ENCODE measurements around the gene PPP1R12C.
"Not testable (repeated sequence)": the region's sequence is repeated elsewhere in the genome, so short reads cannot be mapped to it uniquely, and the experiment has no call there.

Gene PPP1R12C

DNA sequence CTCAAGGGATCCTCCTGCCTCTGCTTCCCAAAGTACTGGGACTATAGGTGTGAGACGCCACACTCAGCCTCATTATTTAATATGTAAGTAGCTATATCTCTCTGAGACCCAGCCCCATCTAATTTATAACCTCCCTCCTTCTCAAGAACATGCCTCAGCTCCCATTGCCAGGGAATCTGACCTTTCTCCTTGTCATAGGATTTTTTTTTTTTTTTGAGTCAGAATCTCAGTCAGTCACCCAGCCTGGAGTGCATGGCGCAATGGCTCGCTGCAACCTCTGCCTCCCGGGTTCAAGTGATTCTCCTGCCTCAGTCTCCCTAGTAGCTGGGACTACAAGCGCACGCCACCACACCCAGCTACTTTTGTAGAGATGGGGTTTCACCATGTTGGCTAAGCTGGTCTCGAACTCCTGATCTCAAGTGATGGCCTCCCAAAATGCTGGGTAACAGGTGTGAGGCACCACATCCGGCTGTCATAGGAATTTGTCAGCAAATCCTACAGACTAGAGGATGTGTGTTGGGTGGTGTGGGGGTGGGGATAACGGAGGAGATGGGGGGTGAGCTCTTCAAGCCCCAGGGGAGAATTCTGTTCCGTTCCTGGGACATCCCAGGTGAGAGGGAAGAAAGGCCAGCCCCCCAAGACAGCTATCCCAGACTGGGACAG lies 46.8 kb downstream of the PPP1R12C start:
- FAIRE-seq = no peak

DNA sequence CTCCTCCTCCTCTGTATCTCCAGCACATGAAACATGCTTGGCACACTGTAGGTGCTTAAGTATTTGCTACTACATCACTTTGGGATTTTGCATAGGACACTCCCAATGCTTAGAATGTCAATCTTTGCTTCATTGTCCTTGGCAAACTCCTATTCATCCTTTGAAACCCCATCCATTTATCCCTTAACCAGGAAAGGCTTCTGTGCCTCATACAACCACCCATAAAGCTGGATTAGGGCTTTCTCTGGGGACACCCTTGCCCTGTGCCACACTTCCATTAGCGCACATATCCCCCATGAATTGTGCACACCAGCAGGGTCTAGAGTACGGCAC lies 47.6 kb downstream of the PPP1R12C start:
- no peak for FAIRE-seq

DNA sequence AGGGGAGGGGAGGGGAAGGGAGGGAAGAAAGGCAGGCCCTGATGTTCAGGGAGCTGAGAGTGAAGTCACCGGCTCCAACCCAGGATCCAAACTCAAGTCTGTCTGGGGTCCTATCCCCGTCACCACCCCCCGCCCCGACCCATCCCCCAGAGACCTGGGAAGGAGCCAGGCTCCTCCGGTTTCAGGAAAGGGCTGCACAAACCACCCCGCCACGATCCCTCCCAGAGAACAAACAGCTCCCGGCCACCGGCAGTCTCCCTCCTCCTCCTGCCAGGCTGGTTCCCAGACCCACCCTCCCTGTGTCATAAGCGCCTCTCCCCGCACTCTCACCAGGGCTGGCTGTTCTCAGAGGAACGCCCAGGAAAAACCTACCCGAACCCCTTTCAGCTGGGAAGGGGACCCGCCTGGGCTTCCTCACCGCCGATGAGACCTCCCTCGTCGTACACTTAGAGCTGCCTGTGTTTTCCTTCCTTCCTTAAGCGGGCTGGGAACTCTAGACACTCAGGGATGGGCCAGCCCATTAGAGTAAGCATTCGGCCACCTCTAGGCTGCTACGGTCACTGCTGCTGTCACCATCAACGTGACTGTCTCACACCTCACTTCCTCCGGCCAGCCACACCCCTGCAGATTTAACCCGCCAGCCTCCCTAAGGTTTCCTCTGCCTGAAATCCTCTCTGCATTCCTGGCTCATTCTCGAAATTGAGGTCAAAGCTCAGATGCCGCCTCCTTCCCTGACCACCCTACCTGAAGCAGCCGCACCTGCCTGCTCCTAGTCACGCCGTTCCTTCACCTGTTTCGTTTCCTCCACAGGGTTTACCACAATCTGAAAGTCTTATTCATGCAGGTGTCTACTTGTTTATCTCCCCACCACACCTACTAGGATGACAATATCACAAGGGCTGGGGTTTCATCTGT lies 48.2 kb downstream of the PPP1R12C start:
- no peak for FAIRE-seq

DNA sequence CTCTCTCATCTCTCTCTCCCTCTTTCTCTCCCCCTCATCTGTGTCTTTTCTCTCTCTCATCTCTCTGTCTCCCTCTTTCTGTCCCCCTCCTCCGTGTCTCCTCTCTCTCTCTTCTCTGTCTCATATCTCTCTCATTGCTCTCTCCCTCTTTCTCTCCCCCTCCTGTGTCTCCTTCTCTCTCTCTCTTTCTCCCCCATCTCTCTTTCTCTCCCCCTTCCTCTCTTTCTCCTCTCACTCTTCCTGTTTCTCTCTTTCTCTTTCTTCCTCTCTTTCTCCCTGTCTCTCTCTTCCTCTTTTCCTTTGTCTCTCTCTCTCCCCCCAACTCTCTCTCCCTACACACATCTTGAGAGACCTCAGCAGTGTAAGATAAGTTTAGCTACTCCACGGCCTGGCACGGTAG lies 49.6 kb downstream of the PPP1R12C start:
- FAIRE-seq = no peak

DNA sequence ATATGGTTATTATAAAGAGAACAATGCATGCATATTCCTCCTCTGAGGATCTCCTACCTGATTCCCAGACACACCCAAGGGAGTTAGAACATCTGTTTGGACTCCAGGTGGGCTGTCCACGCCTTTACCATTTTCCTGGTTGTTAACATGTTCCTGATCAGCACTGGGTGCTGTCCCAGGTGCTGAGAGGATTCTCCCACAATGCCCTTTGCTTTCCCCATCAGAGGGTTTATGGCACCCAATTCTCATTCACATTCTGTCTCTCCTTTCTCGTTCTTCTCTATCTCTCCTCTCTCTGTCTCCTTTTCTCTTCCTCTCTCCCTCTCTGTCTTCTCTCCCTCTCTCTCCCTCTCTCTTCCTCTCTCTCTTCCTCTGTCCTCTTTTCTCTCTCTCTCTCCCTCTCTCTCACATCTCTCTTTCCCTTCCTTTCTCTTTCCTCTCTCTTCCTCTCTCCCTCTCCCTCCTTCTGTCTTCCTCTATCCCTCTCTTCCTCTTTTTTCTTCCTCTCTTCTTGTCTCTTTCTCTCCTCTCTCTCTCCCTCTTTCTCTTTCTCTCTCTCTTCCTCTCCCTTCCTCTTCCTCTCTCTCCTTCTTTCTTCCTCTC lies 51.2 kb downstream of the PPP1R12C start:
- no peak for FAIRE-seq

DNA sequence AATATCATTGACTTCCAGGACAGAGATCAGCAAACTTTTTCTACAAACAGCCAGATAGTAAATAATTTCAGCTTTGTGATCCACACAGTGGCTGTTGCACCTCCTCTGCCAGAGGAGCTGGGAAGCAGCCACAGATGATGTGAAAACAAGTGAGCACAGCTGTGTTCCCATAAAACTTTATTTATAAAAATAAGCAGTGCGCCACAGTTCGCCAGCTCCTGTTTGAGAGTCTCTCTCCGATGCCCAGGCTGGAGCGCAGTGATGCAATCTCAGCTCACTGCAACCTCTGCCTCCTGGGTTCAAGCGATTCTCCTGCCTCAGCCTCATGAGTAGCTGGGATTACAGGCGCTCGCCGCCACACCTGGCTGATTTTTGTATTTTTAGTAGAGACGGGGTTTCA lies 51.9 kb downstream of the PPP1R12C start:
- FAIRE-seq = not testable (repeated sequence)

DNA sequence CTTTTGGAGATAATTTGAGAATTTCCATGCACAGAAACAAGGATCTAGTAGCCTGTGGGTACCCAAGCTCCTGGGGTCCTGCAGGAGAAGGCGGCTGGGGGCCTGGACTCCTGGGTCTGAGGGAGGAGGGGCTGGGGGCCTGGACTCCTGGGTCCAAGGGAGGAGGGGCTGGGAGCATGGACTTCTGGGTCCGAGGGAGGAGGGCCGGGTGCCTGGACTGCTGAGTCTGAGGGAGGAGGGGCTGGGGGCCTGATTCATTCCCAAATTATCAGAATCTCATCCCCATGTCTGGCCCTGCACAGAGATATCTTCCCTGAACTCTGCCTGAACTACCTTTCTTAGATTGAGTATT lies 54.0 kb downstream of the PPP1R12C start:
- no peak for FAIRE-seq

DNA sequence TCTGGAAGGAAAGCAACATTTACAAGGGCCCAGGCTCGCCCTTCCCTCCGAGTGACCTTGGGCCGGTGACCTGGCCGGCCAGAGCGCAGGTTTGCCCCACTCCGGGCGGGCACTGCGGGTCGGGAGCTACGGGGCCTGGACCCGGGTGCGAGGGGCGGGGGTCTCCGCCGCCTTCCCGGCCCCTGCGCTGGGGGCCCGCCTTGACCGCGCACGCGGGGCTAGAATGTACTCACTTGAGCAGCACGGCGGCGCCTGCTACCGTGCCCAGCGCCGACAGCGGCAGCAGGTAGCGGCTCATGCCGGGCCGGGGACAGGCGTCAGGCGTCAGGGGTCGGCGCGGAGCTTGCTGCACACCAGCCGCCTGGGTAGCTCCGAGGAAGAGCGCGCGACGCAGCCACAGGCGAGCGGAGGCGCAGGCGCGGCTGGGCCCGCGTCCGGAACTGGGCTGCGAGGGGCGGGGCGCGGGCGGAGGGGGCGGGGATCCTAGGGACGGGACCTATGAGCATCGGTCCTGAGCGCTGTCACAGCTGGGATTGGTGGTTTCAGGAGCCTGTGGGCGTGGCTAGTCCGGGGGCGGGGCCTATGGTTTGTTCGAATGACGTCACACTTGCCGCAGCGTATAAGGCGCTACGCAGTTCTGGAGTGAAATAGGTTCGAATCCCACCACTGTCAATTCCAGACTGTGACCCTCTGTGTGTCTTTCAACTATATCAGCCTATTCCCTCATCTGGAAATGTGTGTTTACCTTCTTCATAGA lies 54.5 kb downstream of the PPP1R12C start, which contains the start of gene RDH13:
RDH13 (minus strand) TSS at position 414 of the 757 bp plus-strand sequence; CDS start at position 298, 116 bp downstream.
- FAIRE-seq = no peak

DNA sequence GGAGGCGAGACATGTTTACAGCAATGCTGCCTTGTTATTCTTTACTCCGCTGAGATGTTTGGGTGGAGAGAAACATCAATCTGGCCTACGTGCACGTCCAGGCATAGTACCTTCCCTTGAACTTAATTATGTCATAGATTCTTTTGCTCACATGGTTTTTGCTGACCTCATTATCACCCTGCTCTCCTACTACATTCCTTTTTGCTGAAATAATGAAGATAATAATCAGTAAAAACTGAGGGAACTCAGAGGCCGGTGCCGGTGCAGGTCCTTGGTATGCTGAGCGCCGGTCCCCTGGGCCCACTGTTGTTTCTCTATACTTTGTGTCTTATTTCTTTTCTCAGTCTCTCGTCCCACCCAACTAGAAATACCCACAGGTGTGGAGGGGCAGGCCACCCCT lies 57.1 kb downstream of the PPP1R12C start:
- FAIRE-seq = not testable (repeated sequence)

DNA sequence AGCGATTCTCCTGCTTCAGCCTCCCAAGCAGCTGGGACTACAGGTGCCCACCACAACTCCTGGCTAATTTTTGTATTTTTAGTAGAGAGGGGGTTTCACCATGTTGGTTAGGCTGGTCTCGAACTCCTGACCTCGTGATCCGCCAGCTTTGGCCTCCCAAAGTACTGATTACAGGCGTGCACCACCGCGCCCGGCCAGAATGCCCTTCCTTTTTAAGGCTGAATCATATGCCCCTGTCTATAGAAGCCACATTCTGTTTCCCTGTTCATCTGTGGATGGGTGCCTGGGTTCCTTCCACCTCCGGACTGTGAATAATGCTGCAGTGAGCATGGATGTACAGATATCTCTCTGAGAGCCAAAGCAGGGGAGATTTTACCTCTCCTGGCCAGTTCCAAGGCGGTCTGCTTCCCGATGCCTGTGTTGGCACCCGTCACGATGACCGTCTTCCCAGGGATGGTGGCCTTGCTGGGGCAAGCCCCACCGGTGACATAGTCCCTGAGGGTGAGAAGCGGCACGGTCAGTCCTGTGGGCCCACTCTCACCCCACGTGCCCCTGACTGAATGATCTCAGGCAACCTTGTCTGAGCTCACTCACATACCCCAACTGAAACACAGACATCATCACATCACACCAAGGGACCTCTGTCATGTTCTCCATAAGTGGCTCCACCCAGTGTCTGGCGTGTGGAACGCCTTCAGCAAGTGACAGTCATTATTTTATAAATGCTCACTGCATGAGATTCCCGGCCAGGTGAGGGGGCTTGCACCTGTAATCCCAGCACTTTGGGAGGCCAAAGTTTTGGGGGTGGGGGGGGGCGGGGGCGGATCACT lies 58.4 kb downstream of the PPP1R12C start:
- FAIRE-seq = no peak

DNA sequence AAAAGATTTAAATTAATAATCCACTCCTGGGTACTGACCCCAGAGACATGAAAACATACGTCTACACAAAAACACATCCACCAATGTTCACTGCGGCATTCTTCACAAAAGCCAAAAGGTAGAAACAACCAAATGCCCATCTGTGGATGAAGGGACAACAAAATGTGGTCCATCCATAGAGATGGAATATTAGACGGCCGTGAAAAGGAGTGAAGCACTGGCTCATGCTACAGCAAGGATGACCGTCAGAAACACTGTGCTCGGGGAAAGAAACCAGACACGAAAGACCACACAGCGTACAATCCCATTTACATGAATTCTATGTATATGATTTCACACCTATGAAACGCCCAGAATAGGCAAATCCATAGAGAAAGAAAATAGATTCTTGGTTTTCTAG lies 60.6 kb downstream of the PPP1R12C start:
- no peak for FAIRE-seq

DNA sequence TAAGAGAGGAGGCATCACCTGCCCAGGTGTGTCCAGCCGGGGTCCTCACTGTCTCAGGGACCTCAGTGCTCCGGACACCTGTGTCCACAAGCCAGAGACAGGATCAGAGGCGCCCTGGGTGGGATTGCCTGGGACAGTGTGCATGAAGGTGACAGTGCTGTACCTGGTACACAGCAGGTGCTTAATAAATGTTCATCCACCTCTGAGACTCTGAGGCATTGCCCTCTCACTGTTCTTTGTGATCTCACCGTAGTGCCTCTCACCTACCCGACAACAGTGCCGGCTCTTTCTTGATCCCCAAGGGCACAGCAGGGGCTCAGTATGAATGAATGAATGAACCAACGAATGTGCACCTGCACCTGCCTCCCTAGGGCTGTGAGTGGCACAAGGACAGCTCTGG lies 63.7 kb downstream of the PPP1R12C start:
- no peak for FAIRE-seq

DNA sequence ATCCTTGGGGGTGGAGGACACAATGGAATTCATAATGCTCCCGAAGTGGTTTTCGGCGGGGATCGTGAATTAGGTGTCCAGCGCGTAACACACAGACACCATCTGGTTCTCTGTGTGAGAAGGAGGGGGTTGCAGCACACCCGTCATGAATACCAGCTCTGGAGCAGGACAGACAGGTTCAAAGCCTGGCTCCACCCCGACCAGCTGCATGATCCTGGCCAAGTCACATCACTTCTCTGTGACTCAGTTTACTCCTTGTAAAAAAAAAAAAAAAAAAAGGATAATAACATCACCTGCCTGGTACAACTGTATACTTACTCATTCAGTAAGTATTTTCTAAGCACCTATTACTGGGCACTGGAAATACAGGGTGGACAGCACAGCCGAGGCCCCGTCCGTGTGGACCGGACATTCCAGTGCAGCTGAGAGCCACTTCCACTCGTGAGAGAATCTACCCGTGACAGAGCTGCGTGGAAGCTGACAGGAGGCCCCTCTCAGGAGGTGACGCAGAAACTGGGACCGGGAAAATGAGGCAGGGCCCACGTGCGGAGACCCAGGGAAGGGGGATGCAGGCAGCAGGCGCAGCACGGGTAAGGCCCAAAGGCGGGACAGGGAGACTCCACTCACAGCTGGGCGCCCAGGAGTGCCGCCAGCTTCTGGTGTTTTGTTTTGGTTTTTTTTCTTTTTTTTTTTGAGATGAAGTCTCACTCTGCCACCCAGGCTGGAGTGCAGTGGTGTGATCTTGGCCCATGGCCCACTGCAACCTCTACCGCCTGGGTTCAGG lies 66.5 kb downstream of the PPP1R12C start:
- no peak for FAIRE-seq

DNA sequence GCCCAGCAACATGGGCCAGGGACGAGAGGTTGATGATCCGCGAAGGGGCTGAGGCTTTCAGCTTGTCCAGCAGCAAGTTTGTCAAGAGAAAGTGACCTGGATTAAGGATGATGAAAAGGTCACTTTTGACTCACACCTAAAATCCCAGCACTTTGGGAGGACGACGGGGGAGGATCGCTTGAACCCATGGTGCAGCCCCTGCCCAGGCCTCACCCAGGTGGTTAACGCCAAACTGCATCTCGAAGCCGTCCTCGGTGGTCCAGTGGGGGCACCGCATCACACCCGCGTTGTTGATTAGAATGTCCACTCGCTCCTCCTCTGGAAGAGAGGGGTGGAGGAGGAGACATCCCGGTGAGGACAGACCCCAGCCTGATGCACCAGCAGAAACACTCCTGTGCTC lies 69.0 kb downstream of the PPP1R12C start:
- FAIRE-seq = no peak

DNA sequence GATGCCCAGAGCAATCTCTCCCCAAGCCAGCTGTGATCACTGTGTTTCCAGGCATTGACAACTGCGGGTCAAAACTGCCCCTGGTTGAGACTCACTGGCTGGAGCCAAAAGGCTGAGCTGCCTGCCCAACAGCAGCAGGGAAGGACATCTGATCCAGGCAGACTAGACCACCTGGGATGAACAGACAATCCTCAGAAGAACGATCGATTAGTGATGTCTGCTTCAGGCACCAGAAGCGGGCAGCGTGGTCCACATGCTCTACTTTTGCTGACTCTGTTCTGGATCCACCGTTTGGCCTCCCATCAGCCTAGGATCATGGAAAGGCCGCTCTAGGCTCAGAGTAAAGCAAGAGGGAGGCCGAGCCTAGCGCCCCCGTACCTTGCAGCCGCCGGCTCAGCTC lies 69.5 kb downstream of the PPP1R12C start:
- no peak for FAIRE-seq

DNA sequence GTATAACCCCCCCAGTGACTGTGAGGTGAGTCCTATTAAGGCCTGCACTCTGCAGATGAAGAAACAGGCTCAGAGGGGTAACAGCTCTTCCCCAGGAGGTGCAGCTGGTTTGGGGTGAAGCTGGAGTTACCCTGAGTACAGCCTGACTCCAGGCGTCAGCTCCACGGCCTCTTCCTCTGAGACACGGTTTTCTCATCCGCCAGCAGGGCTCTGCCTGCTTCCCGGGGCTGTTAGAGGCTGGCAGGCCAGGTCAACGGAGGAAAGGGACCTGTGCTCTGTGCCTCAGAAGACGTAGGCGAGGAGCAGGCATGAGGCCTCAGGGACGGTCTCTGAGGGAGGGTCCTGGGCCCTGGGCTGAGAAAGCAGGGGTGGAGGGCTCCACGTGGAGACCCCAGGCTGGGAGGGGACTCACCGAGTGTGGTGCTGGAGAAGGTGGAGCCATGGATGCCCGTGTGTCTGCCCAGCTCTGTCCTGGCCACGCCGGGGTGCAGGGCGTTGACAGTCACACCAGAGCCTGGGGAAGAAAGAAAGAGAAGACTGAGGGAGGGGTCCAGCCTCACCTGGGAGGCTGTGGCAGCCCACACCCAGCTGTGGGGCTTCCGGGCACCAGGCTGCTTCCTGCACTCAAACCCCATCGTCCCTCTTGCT lies 70.3 kb downstream of the PPP1R12C start:
- no peak for FAIRE-seq

DNA sequence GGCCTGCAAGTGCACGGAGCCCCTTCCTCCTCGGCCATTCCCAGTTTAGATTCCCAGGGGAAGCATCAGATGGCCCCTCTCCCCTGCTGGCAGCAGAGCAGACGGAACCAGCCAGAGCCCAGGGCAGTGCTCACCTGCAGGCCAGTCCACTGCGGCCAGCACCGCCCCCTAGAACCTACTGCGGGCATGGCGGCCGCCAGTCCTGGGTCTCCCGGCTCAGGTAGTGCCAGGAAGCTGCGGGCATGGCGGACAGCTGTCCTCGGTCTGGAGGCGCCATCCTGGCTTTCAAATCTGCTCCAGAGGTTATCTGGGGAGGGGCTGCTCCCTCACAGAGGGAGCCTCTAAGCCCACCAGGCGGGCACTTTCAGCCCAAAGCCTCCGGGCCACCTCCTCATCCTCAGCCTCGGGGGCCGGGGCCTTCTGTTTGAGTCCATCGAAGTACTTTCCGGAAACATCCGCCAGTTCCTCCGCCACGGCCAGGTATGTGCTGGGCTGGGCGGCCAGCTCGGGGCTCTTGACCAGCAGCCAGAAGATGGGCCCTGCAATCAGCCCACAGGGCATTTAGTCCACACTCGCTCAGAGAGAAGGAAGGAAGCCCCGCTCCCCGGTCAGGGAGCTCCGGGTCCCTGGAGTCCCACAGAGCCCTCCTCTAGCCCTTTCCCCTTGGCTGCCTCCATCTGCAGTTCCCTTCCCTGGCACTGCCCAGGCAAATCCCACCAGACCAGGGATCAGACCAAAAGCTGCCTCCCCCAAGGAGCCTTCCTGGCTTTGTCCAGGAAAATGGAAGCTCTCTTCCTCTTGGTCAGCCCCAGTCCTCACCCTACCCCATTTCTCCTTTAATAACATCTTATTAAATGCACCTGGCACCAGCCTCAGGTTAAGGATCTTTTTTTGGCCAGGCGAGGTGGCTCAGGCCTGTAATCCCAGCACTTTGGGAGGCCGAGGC lies 72.4 kb downstream of the PPP1R12C start:
- no peak for FAIRE-seq

DNA sequence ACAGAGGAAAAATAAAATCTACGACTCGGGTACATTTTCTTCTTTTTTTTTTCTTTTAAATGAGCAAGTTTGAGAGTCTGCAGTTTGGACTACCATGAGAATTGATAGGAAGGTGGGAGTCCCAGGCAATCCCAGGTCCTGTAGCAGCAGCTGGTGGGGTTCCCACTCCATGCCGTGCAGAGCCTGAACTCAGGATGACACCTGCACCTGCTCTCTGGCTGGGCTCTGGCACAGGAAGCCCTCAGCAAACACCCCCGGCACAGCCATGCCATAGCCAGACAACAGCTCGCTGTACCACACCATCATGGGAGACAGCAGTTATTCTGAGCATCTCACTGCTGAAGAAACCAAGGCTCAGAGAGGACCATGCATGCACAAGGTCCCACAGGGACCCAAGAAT lies 73.2 kb downstream of the PPP1R12C start:
- no peak for FAIRE-seq

DNA sequence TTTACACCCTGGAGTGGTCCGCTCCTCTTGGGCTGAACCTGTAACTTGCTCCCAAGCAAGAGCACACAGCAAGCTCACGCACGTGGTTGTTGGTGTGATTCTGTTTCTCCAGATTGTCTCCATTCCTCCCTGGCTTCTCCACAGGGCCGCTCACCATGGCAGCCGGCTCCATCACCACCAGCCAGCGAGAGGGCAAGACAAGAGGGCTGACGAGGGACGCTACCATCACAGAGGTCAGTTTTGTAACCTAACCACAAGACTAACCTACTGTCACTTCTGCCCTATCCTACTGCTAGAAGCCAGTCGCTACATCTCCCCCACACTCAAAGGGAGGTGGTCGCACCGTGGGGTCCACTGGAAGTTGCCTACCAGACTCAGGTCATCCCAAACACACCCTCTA lies 74.7 kb downstream of the PPP1R12C start:
- no peak for FAIRE-seq

DNA sequence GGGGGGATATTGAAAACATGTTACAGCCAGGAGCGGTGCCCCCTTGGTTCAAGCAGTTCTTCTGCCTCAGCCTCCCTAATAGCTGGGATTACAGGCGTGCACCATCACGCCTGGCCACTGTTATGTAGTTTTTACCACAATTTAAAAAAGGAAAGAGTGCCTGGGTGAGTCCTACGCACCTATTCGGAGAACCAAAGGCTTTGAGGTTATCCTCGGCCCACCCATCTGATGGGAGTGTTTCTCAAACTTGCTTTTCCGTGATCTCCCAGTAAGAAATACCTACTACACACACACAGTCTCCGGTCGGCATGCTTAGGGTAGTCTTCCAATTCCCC lies 75.1 kb downstream of the PPP1R12C start:
- no peak for FAIRE-seq
